ENCODE data around the gene CCDC18. TPM values are rescaled to one million over a fixed set of nuclear protein-coding genes. Genes with fewer than 3 reads are reported as not detected.
A peak's percentile ranks its signal among the peaks of the same experiment; 100 is the strongest.

Gene CCDC18
- total and polyA plus RNA-seq, 4 donors, result 2.7 to 8.5 (median 7.2) TPM

GRCh38 chr1:93317207-93317606 is 136.7 kb downstream of the CCDC18 start:
- H3K4me1 ChIP-seq (ENCODE audit: control insufficient read depth in 4 of 4, insufficient read depth in 4 of 4, low read length in 3 of 4), result no peaks in the 10 kb centered on the region
- H3K9me3 ChIP-seq (ENCODE audit: control insufficient read depth in 4 of 4, low read length in 3 of 4), result no peaks in the 10 kb centered on the region
- no peaks in the 10 kb centered on the region for H3K27me3 ChIP-seq (ENCODE audit: control insufficient read depth in 4 of 4, insufficient read depth in 4 of 4, low read length in 3 of 4)
- WGBS, result 36% methylated on average over 2 of the region's 2 CpGs
- no peak overlapping the region for H3K9ac ChIP-seq (ENCODE audit: low read depth in 1 of 2, low read length in 2 of 2)
- H3K36me3 ChIP-seq (ENCODE audit: control insufficient read depth in 4 of 4, insufficient read depth in 3 of 4, low read depth in 1 of 4, low read length in 3 of 4), result no peaks in the 10 kb centered on the region
- no peak overlapping the region for H3K4me3 ChIP-seq (ENCODE audit: low read depth in 1 of 3, low read length in 3 of 3)
- no peak for DNase-seq (ENCODE audit: low spot score)
- TF ChIP-seq HNF4A (conservative IDR thresholded peaks at IDR 0.05), result no peak
- TF ChIP-seq, protein P1, sequence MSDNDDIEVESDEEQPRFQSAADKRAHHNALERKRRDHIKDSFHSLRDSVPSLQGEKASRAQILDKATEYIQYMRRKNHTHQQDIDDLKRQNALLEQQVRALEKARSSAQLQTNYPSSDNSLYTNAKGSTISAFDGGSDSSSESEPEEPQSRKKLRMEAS (IDR thresholded peaks at IDR 0.05), result peak; percentile 22
- no peak for TF ChIP-seq TAF1 (conservative IDR thresholded peaks at IDR 0.05)
- no peak overlapping the region for H3K27ac ChIP-seq (ENCODE audit: low read depth in 1 of 2, low read length in 2 of 2)

DNA sequence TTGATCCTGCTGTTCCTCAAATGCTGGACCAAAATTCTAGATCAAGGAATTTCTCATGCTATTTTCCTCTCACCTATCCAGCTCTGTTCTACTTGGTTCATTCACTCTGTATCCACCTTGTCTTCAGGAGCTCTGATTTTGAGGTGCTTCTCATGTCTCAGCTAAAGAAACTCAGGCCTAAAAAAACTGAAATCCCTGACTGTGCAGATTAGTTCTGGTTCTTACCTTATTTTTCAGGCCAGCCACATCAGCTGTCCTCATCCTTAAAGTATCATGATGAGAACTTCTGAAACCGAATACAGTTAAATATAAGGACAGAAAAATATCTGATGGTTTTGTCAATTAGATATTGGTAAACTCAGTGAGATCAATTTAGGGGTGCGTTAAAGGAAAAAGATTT is 137.4 kb downstream of the CCDC18 start:
- no peak overlapping the region for H3K27ac ChIP-seq (ENCODE audit: low read depth in 1 of 2, low read length in 2 of 2)
- no peak for TF ChIP-seq RAD21 (IDR thresholded peaks at IDR 0.05)
- TF ChIP-seq SP1 (IDR thresholded peaks at IDR 0.05), result no peak
- TF ChIP-seq, protein P2, sequence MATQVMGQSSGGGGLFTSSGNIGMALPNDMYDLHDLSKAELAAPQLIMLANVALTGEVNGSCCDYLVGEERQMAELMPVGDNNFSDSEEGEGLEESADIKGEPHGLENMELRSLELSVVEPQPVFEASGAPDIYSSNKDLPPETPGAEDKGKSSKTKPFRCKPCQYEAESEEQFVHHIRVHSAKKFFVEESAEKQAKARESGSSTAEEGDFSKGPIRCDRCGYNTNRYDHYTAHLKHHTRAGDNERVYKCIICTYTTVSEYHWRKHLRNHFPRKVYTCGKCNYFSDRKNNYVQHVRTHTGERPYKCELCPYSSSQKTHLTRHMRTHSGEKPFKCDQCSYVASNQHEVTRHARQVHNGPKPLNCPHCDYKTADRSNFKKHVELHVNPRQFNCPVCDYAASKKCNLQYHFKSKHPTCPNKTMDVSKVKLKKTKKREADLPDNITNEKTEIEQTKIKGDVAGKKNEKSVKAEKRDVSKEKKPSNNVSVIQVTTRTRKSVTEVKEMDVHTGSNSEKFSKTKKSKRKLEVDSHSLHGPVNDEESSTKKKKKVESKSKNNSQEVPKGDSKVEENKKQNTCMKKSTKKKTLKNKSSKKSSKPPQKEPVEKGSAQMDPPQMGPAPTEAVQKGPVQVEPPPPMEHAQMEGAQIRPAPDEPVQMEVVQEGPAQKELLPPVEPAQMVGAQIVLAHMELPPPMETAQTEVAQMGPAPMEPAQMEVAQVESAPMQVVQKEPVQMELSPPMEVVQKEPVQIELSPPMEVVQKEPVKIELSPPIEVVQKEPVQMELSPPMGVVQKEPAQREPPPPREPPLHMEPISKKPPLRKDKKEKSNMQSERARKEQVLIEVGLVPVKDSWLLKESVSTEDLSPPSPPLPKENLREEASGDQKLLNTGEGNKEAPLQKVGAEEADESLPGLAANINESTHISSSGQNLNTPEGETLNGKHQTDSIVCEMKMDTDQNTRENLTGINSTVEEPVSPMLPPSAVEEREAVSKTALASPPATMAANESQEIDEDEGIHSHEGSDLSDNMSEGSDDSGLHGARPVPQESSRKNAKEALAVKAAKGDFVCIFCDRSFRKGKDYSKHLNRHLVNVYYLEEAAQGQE (IDR thresholded peaks at IDR 0.05), result no peak
- TF ChIP-seq RXRA (IDR thresholded peaks at IDR 0.05), result no peak
- TF ChIP-seq HNF4G (IDR thresholded peaks at IDR 0.05), result no peak
- no peak for TF ChIP-seq NR2F2 (IDR thresholded peaks at IDR 0.05)
- no peak for TF ChIP-seq HNF4A (conservative IDR thresholded peaks at IDR 0.05)
- no peak for TF ChIP-seq FOXA2 (IDR thresholded peaks at IDR 0.05)
- no peak for TF ChIP-seq FOXA1 (IDR thresholded peaks at IDR 0.05)
- no peak for TF ChIP-seq TAF1 (conservative IDR thresholded peaks at IDR 0.05)
- TF ChIP-seq EGR1 (IDR thresholded peaks at IDR 0.05; ENCODE audit: low read depth in 2 of 2), result no peak
- TF ChIP-seq JUND (IDR thresholded peaks at IDR 0.05), result no peak
- no peaks in the 10 kb centered on the region for H3K36me3 ChIP-seq (ENCODE audit: control insufficient read depth in 4 of 4, insufficient read depth in 3 of 4, low read depth in 1 of 4, low read length in 3 of 4)
- H3K27me3 ChIP-seq (ENCODE audit: control insufficient read depth in 4 of 4, insufficient read depth in 4 of 4, low read length in 3 of 4), result no peaks in the 10 kb centered on the region
- H3K4me3 ChIP-seq (ENCODE audit: low read depth in 1 of 3, low read length in 3 of 3), result no peak overlapping the region
- H3K9ac ChIP-seq (ENCODE audit: low read depth in 1 of 2, low read length in 2 of 2), result no peak overlapping the region
- H3K9me3 ChIP-seq (ENCODE audit: control insufficient read depth in 4 of 4, low read length in 3 of 4), result no peaks in the 10 kb centered on the region
- WGBS, result 96% methylated on average over 2 of the region's 2 CpGs
- DNase-seq (ENCODE audit: low spot score), result no peak
- no peaks in the 10 kb centered on the region for H3K4me1 ChIP-seq (ENCODE audit: control insufficient read depth in 4 of 4, insufficient read depth in 4 of 4, low read length in 3 of 4)

- no peak overlapping the region for H3K4me3 ChIP-seq (ENCODE audit: low read depth in 1 of 3, low read length in 3 of 3)
- no peak overlapping the region for H3K27ac ChIP-seq (ENCODE audit: low read depth in 1 of 2, low read length in 2 of 2)
- H3K4me1 ChIP-seq (ENCODE audit: control insufficient read depth in 4 of 4, insufficient read depth in 4 of 4, low read length in 3 of 4), result peaks cover 0 to 3% (median 1%) of the 10 kb centered on the region in 4 donors
- H3K27me3 ChIP-seq (ENCODE audit: control insufficient read depth in 4 of 4, insufficient read depth in 4 of 4, low read length in 3 of 4), result no peaks in the 10 kb centered on the region
- H3K9ac ChIP-seq (ENCODE audit: low read depth in 1 of 2, low read length in 2 of 2), result no peak overlapping the region
- WGBS, result 92% methylated on average over 1 of the region's 1 CpG
- no peaks in the 10 kb centered on the region for H3K9me3 ChIP-seq (ENCODE audit: control insufficient read depth in 4 of 4, low read length in 3 of 4)
- no peaks in the 10 kb centered on the region for H3K36me3 ChIP-seq (ENCODE audit: control insufficient read depth in 4 of 4, insufficient read depth in 3 of 4, low read depth in 1 of 4, low read length in 3 of 4)
- no peak for DNase-seq (ENCODE audit: low spot score)
- TF ChIP-seq FOXA1 (IDR thresholded peaks at IDR 0.05) (no peak), NR2F2 (IDR thresholded peaks at IDR 0.05) (no peak), HNF4A (conservative IDR thresholded peaks at IDR 0.05) (peak in 1 of 2 donors; percentile 7), SP1 (IDR thresholded peaks at IDR 0.05) (no peak), RAD21 (IDR thresholded peaks at IDR 0.05) (no peak)
- TF ChIP-seq, protein P2 (IDR thresholded peaks at IDR 0.05), result no peak
Observed at GRCh38 chr1:93321720-93322119, 141.2 kb downstream of the CCDC18 start.
